KBM-7 (cell line): Measurements from ENCODE around the gene WWC2.
A peak's percentile ranks its signal among the peaks of the same experiment; 100 is the strongest.

ENCODE experiments used
- DNase-seq: peaks from one replicate; pipeline ENCODE4 v3.0.0-alpha.2; 2015
- in situ Hi-C: fragments of 300-500 bp; cut with MboI; formaldehyde crosslinking; loops from 2 replicates; pipeline ENCODE4 v1.14.3; 2020; ENCODE audit warnings: low sequenced_read_pairs, low pct_unique_long_range_greater_than_20kb, mixed read lengths

Gene WWC2

DNA sequence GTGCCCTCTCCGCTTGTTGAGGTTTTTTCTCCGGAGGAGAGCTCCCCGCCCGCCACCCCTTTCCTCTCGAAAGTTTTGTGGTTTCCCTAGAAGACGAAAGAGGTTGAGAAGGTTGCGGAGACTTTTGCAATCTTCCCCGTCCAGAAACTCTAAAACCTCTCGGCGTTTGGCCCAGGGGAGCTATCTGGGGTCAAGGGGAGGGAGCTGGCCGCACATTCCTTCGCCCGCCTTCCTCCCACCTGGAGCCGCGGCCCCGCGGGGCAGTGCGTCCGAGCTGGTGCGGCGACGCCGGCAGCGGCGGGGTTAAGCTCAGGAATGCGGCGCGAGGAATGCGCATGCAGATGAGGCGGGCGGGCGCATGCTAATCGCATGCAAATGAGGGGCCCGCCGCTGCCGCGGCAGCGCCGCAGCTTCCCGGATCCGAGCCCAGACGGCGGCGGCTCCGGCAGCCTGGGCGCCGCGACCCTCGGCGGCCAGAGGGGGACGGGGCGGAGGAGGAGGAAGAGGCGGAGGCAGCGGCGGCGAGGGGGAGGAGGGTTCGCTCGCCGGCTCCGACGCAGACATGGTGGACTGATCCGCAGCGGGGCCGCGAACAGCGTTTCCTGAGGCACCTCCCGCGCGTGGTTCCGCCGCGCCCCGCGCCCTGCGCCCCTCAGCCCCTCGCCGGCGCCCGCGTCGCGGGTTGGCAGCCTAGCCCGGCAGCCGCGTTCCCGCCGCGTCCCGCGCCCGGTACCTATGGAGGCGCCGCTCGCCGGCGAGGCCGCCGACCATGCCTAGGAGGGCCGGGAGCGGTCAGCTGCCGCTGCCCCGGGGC is at the start of gene WWC2:
TSS of gene WWC2 (plus strand) at position 535 of the 814 bp plus-strand sequence. CDS start at position 770, 235 bp downstream.
- in situ Hi-C loops: no loop called here
- peak; percentile 94 for DNase-seq

DNA sequence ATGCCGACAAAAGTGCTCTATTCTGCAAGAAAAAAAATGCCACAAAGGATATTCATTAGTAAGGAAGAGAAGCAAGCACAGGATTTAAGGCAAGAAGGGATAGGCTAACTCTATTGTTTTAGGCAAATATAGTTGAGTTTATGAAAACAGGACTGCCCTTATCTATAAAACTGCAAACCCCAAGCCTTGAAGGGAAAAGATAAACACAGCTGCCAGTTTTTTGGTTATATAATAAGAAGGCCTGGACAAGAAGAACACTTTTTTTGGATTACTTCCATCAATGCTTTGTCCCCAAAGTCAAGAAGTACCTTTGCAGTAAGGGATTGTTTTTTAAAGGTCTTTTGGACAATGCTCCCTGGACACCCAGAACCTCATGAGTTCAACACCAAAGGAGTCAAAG is 45.4 kb upstream of the WWC2 start:
- no peak for DNase-seq
- in situ Hi-C loops: no loop called here

DNA sequence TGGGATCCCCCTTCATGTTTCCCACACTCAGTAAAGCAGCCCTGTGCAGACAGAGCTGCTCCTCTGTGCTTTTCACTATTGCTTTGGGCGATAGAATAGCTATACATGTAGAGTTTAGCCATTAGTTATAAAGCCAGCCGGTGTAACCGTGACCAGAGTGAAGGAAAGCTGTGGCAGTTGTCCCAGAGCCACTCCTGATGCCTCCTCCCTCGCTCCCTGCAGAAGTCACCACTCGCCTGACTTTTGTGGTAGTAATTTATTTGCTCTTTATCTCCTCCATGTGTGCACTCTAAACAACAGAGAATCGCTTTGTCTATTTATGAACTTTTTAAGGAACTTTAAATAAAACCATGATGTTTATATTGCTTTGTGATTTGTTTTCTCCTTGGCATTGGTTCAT is 41.8 kb upstream of the WWC2 start:
- no peak for DNase-seq
- in situ Hi-C loops: no loop called here

DNA sequence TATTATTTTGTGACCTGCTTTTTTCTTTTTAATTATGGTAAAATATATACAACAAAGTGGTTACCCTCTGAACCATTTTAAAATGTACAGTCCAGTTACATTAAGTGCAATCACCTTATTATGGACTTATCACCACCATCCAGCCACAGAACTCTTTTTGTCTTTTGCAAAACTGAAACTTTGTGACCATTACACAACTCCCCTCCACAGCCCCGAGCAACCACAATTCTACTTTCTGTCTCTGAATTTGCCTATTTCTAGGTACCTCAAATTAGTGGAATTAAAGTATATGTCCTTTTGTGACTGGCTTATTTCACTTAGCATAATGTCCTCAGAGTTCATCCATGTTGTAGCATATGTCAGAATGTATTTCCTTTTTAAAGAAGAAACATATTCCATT is 39.3 kb upstream of the WWC2 start:
- in situ Hi-C loops: no loop called here
- no peak for DNase-seq

DNA sequence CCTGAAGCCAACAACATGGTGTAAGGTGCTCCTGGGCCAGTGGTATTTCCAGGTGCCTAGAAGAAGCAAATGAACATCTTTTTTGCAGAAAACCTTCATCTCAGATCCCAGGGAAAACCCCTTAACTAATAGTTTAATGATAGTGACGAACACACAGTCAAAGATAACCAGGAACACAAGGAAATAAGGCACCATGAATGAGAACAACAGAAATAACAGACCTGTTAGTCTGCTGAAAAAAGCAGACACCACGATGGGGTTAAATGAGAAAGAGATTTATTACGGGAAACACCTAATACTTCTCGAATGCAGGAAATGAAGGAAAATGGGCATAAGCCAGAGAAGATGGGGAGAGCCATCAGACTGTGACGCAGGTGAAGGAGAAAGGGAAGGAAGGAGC is 30.6 kb upstream of the WWC2 start:
- in situ Hi-C loops: no loop called here
- no peak for DNase-seq

DNA sequence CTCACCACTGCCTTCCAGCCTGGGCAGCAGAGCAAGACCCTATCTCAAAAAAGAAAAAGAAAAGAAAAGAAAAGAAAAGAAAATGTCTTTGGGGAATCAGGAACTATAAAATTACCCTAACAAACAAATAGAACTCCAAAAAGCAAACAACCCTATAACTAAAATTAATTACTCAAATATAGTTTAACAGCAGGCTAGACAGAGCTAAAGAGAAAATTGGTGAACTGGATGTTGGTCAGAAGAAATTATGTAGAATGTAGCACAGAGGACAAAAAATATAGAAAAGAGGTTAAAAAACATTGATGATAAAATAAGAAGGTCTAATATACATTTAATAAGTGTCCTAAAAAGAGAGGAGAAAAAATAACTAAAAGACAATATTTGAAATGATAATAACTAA is 27.8 kb upstream of the WWC2 start:
- no peak for DNase-seq
- in situ Hi-C loops: loop anchor here (10.0 kb wide), 1 partner anchor 184 kb away; no protein-coding TSS in a partner anchor

DNA sequence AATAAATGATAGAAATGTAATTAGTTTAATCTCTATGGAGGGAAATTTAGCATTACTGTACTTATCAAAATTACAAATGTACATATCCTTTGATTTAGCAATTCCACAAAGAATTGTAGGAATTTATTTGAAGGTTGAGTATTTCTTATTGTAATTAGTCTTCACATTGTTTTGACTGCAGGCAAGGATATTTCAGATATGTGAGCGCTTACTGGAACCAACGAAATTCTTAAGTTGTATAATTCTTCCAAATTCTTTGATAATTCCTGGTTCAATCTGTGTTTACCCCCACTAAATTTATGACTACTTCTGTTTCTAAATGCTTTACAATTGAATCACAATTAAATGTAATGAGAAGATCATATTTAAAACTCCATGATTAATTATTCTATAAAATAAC is 26.9 kb upstream of the WWC2 start:
- DNase-seq: no peak
- in situ Hi-C loops: loop anchor here (10.0 kb wide), 1 partner anchor 183 kb away; no protein-coding TSS in a partner anchor

DNA sequence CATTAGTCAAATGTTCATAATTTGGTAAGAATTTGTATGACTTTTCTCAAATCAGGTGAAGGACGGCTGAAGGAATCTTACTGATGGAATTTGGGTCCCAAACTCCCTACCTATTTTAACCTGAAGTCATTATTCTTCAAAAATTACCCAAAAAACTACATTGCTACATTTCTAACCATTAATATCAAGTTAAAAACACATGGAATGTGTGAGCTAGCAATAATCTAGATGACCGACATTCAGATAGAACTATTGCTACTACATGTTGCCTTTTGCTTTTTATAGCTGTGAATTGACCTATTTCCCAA is 25.3 kb upstream of the WWC2 start:
- DNase-seq: no peak
- in situ Hi-C loops: loop anchor here (10.0 kb wide), 1 partner anchor 181 kb away; no protein-coding TSS in a partner anchor

DNA sequence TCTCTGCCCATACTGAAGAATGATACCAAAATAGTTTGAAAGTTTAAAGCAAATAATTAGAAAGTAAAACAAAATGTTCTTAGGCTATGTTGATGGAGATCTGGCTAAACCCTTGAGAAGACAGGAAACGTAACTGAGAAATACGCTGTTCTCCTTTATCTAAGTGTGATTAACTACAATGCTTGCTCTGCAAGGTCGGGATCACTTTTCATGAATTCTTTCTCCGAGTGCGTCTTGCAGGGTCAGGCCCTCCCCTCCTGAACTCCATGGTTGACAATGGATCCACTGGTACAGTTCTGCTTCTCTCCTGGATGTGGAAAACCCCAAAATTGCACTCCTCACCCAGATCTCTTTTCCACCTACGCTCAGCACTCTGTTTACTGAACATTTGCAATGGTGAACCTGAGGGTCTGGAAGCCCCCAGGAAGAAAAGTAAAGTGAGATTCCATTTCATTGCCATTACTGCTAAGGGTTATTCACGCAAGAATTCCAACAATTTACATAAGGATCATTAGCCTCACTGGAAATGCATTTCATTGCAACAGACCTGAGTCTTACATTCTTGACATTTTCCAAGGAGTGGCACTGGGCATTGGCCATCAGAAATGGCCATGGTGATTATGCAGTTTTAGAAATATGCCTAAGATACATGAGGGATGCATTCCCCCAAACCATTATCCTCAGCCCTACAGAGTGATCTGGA is 24.6 kb upstream of the WWC2 start:
- DNase-seq: no peak
- in situ Hi-C loops: loop anchor here (10.0 kb wide), 1 partner anchor 180 kb away; no protein-coding TSS in a partner anchor

DNA sequence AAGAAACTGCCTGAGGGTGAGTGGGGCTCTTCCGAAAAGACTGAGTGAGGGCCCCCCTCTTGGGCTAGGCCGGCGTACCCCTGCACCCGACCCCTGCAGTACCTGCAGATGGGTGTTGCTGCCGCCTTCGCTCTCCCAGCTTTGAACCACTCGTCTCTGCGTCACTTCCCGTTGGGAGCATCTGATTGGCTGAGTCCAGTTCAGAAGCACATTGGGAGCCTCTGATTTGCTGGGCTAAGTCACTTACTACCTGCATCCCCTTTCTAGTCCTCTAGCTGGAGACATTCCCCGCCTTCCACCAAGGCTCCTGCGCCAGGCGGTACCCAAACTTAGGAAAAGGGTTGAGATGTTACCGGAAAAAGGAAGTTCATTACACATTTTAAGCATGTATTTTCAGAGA is 20.4 kb upstream of the WWC2 start:
- in situ Hi-C loops: loop anchor here (10.0 kb wide), 1 partner anchor 176 kb away; no protein-coding TSS in a partner anchor
- no peak for DNase-seq

DNA sequence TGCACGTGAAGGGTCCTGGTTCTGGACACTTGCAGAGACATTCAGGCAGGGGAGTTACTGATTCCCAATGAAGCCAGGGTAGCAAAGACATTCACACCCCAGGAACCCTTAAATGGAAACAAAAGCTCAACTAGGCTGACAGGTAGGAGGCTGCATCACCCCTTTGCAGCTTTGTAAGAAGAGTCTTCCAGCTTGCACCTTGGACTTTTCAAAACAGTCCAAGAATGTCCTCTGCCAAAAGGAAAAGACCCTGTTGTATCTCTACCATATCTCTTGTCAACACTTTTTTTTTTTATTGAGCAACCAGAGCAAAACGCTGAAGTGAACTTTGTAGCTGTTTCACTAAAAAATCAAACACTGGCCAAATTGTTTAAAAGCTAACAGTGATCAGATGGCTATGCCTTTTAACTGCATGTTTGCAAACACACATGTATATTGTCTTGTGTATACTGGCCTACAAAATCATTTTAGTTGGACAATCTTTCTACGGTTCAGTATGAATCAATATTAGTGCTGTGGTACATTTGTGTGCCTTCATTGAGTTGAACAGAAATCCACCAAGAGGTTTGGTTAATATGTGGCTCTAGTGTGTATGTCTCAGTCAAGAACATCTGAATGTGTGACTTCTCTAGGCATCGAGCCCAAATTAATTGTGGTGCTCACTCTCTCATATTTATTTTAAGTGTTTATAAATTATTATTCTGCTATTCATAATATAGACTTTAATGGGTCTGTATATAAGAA is 18.5 kb upstream of the WWC2 start:
- in situ Hi-C loops: no loop called here
- no peak for DNase-seq

DNA sequence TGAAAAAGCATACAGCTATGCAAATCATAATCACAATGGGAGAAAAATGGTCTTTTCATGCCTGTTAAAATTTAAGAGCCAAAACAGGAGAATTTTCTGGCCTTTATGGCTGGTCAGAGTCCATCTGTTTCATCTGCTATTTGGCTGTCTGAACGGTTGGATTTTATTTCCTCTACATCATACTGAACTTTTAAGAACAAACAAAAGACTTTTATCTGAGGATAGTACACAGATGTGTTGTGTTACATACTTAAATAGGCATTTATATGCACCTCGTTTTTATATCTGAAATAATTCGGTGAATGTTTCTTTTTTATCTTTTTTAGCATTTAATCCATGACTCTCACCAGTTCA is 18.0 kb upstream of the WWC2 start:
- in situ Hi-C loops: no loop called here

DNA sequence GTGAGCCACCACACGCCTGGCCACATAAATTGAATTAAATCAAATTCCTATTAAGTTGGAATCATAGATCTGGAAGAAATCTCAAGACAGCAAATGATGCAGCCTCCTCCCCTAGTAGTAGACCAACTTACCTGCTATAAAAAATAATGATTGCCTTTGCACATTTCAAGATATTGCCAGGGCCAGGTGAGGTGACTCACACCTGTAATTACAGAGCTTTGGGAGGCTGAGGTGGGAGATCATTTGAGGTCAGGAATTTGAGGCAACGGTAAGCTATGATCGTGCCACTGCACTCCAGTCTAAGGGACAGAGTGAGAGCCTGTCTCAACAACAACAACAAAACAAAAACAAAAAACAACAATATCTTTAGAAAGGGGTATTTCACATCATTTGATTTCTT is 17.0 kb upstream of the WWC2 start:
- no peak for DNase-seq
- in situ Hi-C loops: no loop called here

More for the DNA sequence above, 18.0 kb upstream of the WWC2 start:
- DNase-seq: no peak

DNA sequence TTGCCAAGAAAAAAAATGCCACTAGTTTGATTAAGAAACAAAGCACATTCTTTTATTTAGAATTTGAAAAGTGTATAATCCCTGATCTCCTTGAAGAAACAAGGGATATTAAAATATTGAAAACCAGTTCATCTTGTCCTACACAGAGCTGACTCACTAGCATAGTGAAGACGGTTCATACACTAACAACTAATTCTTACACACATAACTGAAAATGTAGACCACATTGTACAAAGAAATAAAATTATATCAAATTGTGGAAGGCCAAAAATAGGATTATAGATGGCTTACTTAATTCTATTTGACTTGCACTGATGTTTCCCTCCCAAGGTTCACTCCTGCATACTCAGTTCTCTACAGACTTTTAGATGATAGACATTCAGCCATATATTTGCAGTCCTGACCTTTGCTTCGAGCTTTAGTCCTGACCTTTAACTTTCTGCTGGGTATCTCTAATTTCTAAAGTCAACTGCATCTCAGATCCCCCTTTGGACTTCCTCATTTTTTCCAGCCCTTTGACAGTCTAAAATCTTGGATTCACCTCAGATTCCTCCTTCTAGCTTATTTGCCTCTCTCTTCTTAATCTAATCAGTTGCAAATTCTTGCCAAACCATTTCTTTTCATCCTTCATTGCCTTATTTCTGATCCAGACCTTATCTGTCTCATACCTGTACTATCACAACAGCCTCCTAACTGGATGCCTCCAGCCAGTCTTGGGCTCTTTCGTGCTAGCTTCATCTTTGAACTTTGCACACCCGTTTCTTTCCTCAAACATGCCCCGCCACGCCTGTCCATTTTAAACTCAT is 4.5 kb upstream of the WWC2 start:
- in situ Hi-C loops: no loop called here
- DNase-seq: no peak

DNA sequence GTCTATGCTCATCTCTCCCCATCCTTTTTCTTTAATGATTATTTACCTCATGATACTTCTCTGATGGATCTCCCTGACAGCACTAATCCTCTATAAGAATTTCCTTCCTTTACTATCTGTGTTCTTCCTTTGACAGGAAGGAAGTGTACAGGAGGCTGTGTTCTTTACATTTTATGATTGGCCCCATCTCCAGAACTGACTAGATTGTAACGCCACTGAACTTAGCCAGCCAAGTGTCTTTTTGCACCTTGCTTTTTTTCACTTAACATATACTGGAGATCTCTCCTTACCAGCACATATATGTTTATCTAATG is 3.9 kb upstream of the WWC2 start:
- no peak for DNase-seq
- in situ Hi-C loops: no loop called here

DNA sequence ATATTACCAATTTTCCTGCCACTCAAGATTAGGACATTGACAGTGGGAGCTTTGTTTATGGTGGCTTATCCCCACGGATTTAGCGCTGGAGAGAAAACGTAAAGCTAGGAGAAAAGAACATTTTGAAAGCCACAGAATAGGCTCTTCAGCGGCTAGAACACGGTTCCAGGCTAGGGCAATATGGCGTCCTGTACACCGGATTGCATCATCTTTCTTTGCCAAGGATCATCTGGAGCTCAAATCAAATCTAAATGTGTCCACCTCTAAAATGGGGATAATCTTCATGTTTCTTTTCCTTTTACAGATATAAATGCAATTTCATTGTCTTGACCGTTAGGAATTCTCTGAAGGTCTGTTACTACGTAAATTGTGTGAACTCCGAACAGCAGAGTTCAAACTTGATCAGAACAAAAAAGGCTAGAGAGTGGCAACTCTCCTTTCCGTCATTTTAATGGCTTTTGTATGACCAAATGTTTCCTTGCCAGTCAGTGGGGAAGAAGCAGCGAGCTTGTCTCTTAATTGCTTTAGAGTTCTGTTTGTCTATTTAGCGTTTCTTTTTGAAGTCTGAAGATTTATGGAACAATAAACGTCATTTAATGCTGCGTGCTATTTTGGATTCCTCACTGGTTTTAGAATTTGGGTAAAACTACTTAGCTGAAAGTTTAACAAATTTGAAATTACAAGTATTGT is 2.6 kb upstream of the WWC2 start:
- no peak for DNase-seq
- in situ Hi-C loops: no loop called here

DNA sequence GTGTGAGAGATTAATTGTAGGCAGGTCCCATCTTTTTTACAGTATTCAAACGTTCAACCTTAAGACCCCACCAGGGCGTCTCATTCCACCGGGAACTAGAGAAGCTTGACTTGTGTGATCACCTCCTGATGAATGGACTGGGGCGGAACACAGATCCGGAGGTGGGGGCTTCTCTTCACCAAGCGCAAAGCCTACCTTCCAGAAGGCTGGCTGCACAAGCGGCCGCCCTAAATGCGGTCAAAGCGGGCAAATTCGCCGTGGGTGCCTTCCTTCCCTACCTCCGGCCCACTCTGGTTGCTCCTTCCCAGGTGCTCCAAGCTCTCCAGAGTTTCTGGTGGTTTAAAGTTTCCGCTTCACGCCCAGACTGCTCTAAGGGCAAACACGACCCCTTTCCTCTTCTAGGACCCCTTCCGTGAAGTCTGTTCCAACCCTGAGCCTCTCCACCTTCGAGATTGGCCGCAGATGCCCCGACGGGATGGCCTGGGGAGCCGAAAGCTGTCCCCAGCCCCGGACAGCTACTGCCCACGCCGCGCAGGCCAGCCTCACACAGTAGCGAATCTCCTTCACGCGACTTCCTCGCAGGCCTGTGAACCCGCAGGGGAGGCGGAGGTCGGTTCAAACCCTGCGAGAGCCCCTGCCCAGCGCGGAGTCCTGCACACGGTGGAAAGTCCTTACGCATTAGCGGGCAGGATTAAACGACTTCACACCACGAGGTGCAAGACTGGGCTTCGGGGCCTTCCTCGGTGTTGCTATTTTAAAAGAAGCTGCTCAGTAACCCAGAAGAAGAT is 1.6 kb upstream of the WWC2 start:
- DNase-seq: no peak
- in situ Hi-C loops: no loop called here
